OCI-LY7 (cell line): Measurements from ENCODE around the gene PBX1.

Source experiments
- EZH2phosphoT487 ChIP-seq: fragments of 200-600 bp; sonication (generic); IDR thresholded peaks from 2 replicates; pipeline ENCODE4 v1.6.1; 2018; ENCODE audit warnings: low read depth, borderline replicate concordance, mild to moderate bottlenecking, mixed run types, antibody characterized with exemption, low read length, moderate library complexity, mixed read lengths
- TF ChIP-seq, protein P1 (sequence below): fragments of 200-600 bp; sonication (generic); conservative IDR thresholded peaks from 2 replicates; pipeline ENCODE4 v1.5.1; 2014; ENCODE audit warnings: mild to moderate bottlenecking, antibody characterized with exemption, low read length, moderate library complexity, mixed read lengths

DNA sequence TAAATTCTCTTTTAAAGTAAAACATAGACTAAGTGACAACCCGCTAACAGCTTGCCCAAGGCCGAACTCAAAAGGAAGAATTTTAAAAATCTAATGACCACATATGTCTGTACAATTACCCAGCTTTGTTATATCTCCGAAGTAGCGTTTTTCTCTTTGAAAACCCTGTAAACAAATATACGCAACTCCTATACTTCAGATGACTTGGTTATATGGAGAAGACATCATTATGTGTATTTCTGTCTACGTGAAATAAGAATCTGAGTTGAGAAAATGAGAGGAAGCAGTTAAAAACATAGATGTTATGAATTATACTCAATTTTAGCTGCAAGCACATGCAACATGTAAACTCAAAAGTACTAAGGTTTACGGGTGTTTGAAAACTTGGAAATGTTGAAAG, 2.0 kb downstream of the PBX1 start:
- TF ChIP-seq, protein P1, sequence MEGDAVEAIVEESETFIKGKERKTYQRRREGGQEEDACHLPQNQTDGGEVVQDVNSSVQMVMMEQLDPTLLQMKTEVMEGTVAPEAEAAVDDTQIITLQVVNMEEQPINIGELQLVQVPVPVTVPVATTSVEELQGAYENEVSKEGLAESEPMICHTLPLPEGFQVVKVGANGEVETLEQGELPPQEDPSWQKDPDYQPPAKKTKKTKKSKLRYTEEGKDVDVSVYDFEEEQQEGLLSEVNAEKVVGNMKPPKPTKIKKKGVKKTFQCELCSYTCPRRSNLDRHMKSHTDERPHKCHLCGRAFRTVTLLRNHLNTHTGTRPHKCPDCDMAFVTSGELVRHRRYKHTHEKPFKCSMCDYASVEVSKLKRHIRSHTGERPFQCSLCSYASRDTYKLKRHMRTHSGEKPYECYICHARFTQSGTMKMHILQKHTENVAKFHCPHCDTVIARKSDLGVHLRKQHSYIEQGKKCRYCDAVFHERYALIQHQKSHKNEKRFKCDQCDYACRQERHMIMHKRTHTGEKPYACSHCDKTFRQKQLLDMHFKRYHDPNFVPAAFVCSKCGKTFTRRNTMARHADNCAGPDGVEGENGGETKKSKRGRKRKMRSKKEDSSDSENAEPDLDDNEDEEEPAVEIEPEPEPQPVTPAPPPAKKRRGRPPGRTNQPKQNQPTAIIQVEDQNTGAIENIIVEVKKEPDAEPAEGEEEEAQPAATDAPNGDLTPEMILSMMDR, result no peak
- no peak for TF ChIP-seq EZH2phosphoT487
